Prostate gland (tissue), 2 donors: ENCODE data around the gene GAK.

Source experiments
- POLR2A ChIP-seq: fragments of 450-650 bp; IDR thresholded peaks from one replicate; pipeline ENCODE4 v1.6.1; 2016; ENCODE audit warnings: antibody characterized with exemption, mild to moderate bottlenecking
- POLR2AphosphoS5 ChIP-seq: sonication (generic); formaldehyde crosslinking; IDR thresholded peaks from one replicate; pipeline ENCODE4 v1.6.1; 2017; ENCODE audit warnings: antibody characterized with exemption
- TF ChIP-seq, protein P1 (sequence below), 4 experiments: fragments of 200-600 bp in 2 of 4; fragments of 450-650 bp in 2 of 4; sonication (generic) in 2 of 4; IDR thresholded peaks; 1 replicate in 3 of 4; 2 replicates in 1 of 4; pipeline ENCODE4 v1.5.1; 2016 to 2019; ENCODE audit warnings: antibody characterized with exemption in 4 of 4, mild to moderate bottlenecking in 2 of 4, moderate library complexity in 2 of 4

DNA sequence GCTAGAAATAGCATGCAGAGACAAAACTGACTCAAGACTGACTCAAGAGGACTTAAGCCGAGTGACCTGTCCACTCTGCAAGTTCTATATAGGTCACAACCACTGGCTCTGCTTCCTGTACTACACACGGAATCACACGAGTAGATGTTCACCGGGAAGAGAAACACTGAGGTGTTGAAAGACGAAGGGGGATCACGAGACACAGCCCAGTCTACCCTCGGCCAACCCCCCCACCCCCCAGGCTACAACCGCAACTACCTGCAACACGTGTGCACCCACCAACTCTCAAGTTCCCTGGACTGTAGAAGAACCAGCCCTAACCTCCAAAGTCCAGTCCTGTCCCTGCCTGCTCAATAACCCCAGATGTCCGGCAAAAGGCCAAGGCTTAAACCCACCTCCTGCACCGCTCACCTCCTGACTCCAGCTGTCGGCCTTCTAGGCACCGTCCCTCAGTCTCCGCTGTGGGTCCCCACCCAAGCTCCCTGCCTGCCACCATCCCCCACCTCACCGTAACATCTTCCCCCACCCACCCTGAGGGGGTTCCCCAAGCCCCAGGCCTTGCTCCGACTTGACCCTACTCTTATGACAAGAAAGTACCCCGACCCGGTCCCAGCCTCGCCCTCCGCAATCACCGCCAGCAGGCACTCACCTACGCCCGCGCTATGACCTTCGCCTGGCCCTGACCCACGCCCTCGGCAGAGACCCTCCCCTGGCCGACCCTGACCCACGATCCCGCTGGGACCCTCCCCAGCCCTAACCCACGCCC lies 739 bp downstream of the GAK start:
- TF ChIP-seq, protein P1, sequence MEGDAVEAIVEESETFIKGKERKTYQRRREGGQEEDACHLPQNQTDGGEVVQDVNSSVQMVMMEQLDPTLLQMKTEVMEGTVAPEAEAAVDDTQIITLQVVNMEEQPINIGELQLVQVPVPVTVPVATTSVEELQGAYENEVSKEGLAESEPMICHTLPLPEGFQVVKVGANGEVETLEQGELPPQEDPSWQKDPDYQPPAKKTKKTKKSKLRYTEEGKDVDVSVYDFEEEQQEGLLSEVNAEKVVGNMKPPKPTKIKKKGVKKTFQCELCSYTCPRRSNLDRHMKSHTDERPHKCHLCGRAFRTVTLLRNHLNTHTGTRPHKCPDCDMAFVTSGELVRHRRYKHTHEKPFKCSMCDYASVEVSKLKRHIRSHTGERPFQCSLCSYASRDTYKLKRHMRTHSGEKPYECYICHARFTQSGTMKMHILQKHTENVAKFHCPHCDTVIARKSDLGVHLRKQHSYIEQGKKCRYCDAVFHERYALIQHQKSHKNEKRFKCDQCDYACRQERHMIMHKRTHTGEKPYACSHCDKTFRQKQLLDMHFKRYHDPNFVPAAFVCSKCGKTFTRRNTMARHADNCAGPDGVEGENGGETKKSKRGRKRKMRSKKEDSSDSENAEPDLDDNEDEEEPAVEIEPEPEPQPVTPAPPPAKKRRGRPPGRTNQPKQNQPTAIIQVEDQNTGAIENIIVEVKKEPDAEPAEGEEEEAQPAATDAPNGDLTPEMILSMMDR (IDR thresholded peaks at IDR 0.05): no peak
- TF ChIP-seq POLR2A (no peak), POLR2AphosphoS5 (no peak)
